Right lobe of liver (tissue), 4 donors: ENCODE data around the gene LCLAT1.

Experiments
- POLR2A ChIP-seq: fragments of 450-650 bp; IDR thresholded peaks from one replicate; pipeline ENCODE4 v1.6.1; 2017; ENCODE audit warnings: antibody characterized with exemption, mild to moderate bottlenecking
- TF ChIP-seq, protein P1 (sequence below), 4 donors: fragments of 200-600 bp in 3 of 4; fragments of 450-650 bp in 1 of 4; IDR thresholded peaks; one replicate each; pipeline versions ENCODE4 v1.5.1 to v1.8.0; 2016 to 2022; ENCODE audit warnings: antibody characterized with exemption in 4 of 4, mild to moderate bottlenecking in 2 of 4
- donor health status: DM: no; HTN: no; CAD: no.
- donor health status: DM: no; HTN: no; CAD: no.
- donor health status: DM: no; HTN: yes; CAD: no.

DNA sequence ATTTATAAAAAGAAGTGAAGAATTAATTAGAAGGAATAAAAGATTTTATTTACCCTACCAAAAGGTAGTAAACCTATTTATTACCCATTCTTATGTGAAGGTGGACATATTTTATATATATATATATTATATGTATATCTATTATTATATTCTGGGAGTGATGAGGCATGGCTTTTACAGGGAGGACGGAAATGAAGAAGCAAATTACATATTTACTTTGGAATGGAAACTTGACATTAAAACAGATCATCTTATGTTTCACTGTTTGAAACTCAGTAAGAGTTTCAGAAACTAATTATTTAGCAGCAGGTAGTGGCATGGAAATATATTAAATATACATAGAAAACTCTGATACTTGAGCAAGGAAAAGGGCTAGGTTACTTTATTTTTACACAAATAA is 143.4 kb downstream of the LCLAT1 start:
- TF ChIP-seq, protein P1, sequence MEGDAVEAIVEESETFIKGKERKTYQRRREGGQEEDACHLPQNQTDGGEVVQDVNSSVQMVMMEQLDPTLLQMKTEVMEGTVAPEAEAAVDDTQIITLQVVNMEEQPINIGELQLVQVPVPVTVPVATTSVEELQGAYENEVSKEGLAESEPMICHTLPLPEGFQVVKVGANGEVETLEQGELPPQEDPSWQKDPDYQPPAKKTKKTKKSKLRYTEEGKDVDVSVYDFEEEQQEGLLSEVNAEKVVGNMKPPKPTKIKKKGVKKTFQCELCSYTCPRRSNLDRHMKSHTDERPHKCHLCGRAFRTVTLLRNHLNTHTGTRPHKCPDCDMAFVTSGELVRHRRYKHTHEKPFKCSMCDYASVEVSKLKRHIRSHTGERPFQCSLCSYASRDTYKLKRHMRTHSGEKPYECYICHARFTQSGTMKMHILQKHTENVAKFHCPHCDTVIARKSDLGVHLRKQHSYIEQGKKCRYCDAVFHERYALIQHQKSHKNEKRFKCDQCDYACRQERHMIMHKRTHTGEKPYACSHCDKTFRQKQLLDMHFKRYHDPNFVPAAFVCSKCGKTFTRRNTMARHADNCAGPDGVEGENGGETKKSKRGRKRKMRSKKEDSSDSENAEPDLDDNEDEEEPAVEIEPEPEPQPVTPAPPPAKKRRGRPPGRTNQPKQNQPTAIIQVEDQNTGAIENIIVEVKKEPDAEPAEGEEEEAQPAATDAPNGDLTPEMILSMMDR (IDR thresholded peaks at IDR 0.05): no peak
- no peak for TF ChIP-seq POLR2A
